SU-DHL-6 (cell line): Measurements from ENCODE around the gene BIN2.
"Not testable (repeated sequence)": the region's sequence is repeated elsewhere in the genome, so short reads cannot be mapped to it uniquely, and the experiment has no call there.

Experiments
- H2AFZ ChIP-seq: fragments of 200-600 bp; sonication (generic); 2 replicates; pipeline ENCODE4 v1.6.1; 2014; ENCODE audit warnings: low read depth, mild to moderate bottlenecking, moderate library complexity, mixed read lengths, antibody characterized with exemption, low read length; ENCODE audit not compliant: severe bottlenecking
- H3F3A ChIP-seq: fragments of 200-600 bp; shearing (Covaris generic); 2 replicates; pipeline ENCODE4 v1.6.0; 2016; ENCODE audit warnings: antibody characterized with exemption, mild to moderate bottlenecking; ENCODE audit not compliant: insufficient read depth
- H3K27ac ChIP-seq: fragments of 200-600 bp; sonication (generic); 2 replicates; pipeline ENCODE4 v1.5.1; 2016; ENCODE audit warnings: low read depth, mild to moderate bottlenecking, low read length, moderate library complexity, mixed read lengths
- H3K27me3 ChIP-seq: fragments of 200-600 bp; sonication (generic), shearing (Covaris generic); 2 replicates; pipeline ENCODE4 v1.6.0; 2014; ENCODE audit warnings: mild to moderate bottlenecking, low read length
- H3K36me3 ChIP-seq: fragments of 200-600 bp; sonication (generic); 2 replicates; pipeline ENCODE4 v1.6.1; 2014; ENCODE audit warnings: mild to moderate bottlenecking, low read length, mixed read lengths
- H3K4me2 ChIP-seq: fragments of 300-600, 200-600 bp; shearing (Covaris generic), sonication (generic); 2 replicates; pipeline ENCODE4 v1.6.0; 2014; ENCODE audit warnings: low read length, low read depth, mild to moderate bottlenecking; ENCODE audit not compliant: poor library complexity, severe bottlenecking
- H3K4me3 ChIP-seq: fragments of 200-600 bp; sonication (generic); 2 replicates; pipeline ENCODE4 v1.5.1; 2014; ENCODE audit warnings: antibody characterized with exemption, low read length, mild to moderate bottlenecking, mixed read lengths; ENCODE audit not compliant: insufficient read depth, poor library complexity, severe bottlenecking
- H3K79me2 ChIP-seq: fragments of 200-600 bp; sonication (generic); 2 replicates; pipeline ENCODE4 v1.6.1; 2014; ENCODE audit warnings: mild to moderate bottlenecking, low read length, moderate library complexity; ENCODE audit not compliant: insufficient read depth
- H3K9ac ChIP-seq: fragments of 200-600 bp; sonication (generic); 2 replicates; pipeline ENCODE4 v1.7.0; 2014; ENCODE audit warnings: mild to moderate bottlenecking, low read length
- H3K9me2 ChIP-seq: fragments of 200-600 bp; sonication (generic); replicated peaks from 2 replicates; pipeline ENCODE4 v1.6.1; 2014; ENCODE audit warnings: low read length; ENCODE audit not compliant: insufficient read depth
- H3K9me3 ChIP-seq: fragments of 200-600 bp; sonication (generic); 2 replicates; pipeline ENCODE4 v1.6.1; 2014; ENCODE audit warnings: low read length, mixed read lengths; ENCODE audit not compliant: insufficient read depth
- H4K20me1 ChIP-seq: fragments of 200-600 bp; sonication (generic); 2 replicates; pipeline ENCODE4 v1.6.1; 2014; ENCODE audit warnings: low read depth, mild to moderate bottlenecking, antibody characterized with exemption, low read length, moderate library complexity, mixed read lengths
- EZH2phosphoT487 ChIP-seq: fragments of 200-600 bp; sonication (generic), shearing (Covaris generic); conservative IDR thresholded peaks from 2 replicates; pipeline ENCODE4 v1.6.1; 2018; ENCODE audit warnings: mild to moderate bottlenecking, antibody characterized with exemption, low read length, moderate library complexity, mixed read lengths
- TF ChIP-seq, protein P1 (sequence below): fragments of 200-600 bp; sonication (generic); IDR thresholded peaks from one replicate; pipeline ENCODE4 v1.5.1; 2017; ENCODE audit warnings: antibody characterized with exemption, mild to moderate bottlenecking, low read length, moderate library complexity; ENCODE audit not compliant: insufficient read depth, poor library complexity, severe bottlenecking

Gene BIN2

DNA sequence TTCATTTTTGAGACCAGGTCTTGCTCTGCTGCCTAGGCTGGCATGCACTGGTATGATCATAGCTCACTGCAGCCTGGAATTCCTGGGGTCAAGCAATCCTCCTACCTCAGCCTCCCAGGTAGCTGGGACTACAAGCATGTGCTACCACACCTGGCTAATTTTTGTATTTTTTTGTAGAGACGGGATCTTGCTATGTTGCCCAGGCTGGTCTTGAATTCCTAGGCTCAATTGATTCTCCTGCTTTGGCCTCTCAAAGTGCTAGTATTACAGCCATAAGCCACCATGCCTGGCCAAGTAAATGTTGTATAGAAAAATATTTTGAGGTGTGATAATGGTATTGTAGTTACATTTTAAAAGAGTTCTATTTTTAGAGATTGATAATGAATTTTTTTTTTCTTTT is 12.6 kb downstream of the BIN2 start:
- Histone ChIP-seq H3K9me2 (no peaks in the 10 kb centered on the region), H3K27me3 (no peaks in the 10 kb centered on the region), H3K36me3 (no peaks in the 10 kb centered on the region), H2AFZ (no peak overlapping the region), H3K9me3 (no peaks in the 10 kb centered on the region), H3K9ac (no peak overlapping the region), H3K4me2 (no peak overlapping the region), H3F3A (no peaks in the 10 kb centered on the region), H3K27ac (no peak overlapping the region), H4K20me1 (no peaks in the 10 kb centered on the region), H3K4me3 (no peak overlapping the region), H3K79me2 (no peaks in the 10 kb centered on the region)
- no peak for TF ChIP-seq EZH2phosphoT487
- TF ChIP-seq, protein P1, sequence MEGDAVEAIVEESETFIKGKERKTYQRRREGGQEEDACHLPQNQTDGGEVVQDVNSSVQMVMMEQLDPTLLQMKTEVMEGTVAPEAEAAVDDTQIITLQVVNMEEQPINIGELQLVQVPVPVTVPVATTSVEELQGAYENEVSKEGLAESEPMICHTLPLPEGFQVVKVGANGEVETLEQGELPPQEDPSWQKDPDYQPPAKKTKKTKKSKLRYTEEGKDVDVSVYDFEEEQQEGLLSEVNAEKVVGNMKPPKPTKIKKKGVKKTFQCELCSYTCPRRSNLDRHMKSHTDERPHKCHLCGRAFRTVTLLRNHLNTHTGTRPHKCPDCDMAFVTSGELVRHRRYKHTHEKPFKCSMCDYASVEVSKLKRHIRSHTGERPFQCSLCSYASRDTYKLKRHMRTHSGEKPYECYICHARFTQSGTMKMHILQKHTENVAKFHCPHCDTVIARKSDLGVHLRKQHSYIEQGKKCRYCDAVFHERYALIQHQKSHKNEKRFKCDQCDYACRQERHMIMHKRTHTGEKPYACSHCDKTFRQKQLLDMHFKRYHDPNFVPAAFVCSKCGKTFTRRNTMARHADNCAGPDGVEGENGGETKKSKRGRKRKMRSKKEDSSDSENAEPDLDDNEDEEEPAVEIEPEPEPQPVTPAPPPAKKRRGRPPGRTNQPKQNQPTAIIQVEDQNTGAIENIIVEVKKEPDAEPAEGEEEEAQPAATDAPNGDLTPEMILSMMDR = no peak

DNA sequence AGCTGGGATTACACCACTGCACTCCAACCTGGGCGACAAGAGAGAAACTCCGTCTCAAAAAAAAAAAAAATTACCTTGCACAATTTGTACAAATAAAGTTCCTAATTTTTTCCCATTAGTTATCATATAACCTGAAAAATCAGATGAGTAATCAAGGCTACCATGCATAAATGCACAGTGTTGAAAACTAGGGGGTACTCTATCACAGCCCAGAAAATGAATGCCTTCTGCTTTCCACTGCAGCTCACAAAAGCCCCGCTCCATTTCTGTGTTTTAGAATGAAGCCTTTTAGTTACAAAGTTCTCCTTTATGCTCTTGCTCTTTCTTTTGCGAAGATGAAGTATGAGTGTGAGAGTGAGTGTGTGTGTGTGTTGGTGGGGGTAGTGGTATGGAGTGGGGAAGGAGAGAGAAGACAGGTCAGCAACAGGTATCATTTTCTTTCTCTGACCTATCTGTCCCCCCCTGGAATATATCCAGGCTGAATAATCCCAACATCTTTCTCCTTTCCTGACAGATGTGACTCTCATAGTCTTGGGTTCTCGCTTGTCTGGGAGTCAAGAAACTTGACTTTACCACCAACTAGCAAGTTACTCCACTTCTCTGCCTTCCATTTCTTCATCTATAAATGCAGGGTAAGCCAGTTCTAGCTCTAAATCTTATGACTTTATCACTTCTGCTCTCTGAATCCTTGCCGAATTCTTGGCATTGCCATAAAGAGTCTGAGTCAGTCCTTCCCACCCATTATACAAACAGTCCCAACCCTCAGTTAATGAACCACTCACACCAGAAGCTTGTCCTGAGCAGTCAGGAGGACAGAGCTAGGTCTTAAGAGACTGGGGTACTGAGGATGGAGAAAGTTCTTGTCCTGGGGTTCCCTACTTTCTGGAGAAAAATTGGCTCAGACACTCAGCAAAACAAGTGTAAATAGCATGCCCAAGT is 16.1 kb downstream of the BIN2 start:
- Histone ChIP-seq H2AFZ (no peak overlapping the region), H3K27ac (no peak overlapping the region), H3K36me3 (no peaks in the 10 kb centered on the region), H3K9me2 (no peaks in the 10 kb centered on the region), H3K79me2 (no peaks in the 10 kb centered on the region), H3K27me3 (no peaks in the 10 kb centered on the region), H3F3A (no peaks in the 10 kb centered on the region), H3K4me2 (no peak overlapping the region), H3K9ac (no peak overlapping the region), H3K4me3 (no peak overlapping the region), H4K20me1 (no peaks in the 10 kb centered on the region), H3K9me3 (no peaks in the 10 kb centered on the region)
- no peak for TF ChIP-seq EZH2phosphoT487
- TF ChIP-seq, protein P1 = no peak

DNA sequence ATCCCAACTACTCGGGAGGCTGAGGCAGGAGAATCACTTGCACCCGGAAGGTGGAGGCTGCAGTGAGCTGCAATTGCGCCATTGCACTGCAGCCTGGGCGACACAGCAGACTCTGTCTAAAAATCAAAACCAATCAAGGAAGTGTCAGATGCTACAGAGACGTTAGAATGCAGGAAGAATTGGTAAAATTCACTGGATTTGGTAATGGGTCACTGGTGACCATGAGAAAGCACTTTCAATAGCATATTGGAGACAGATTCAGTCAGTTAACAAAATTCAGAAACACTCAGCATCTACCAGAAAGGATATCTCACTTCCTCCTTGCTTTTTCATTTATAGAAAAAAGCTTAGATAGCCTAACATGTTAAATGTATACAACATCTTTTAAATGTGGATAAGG is 17.5 kb downstream of the BIN2 start:
- H4K20me1 ChIP-seq = no peaks in the 10 kb centered on the region
- H3K36me3 ChIP-seq = no peaks in the 10 kb centered on the region
- no peak overlapping the region for H3K4me3 ChIP-seq

DNA sequence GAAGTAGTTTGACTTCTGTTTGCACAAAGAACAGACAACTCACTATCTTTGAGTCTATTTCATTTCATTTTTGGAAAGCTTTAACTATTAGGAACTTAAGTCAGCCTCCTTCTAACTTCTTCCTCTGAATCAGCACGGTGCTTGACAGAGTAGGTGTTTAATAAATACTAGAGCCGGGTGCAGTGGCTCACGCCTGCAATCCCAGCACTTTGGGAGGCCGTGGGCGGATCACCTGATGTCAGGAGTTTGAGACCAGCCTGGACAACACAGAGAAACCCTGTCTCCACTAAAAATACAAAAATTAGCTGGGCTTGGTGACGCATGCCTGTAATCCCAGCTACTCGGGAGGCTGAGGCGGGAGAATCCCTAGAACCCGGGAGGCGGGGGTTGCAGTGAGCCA is 23.2 kb downstream of the BIN2 start:
- not testable (repeated sequence) for H3K27me3 ChIP-seq, H3K4me2 ChIP-seq, H3K9me2 ChIP-seq, H3K79me2 ChIP-seq, H2AFZ ChIP-seq, H3K9me3 ChIP-seq, H3K4me3 ChIP-seq, H3K27ac ChIP-seq, H4K20me1 ChIP-seq, H3F3A ChIP-seq, H3K9ac ChIP-seq, H3K36me3 ChIP-seq

More for the DNA sequence above, 17.5 kb downstream of the BIN2 start:
- Histone ChIP-seq H3K9ac (no peak overlapping the region), H3K9me3 (no peaks in the 10 kb centered on the region), H3K27me3 (no peaks in the 10 kb centered on the region), H3K4me2 (no peak overlapping the region), H3K9me2 (no peaks in the 10 kb centered on the region), H2AFZ (no peak overlapping the region), H3K79me2 (no peaks in the 10 kb centered on the region), H3K27ac (no peak overlapping the region), H3F3A (no peaks in the 10 kb centered on the region)
- TF ChIP-seq EZH2phosphoT487 = no peak
- TF ChIP-seq, protein P1 = no peak
